ENCODE results near the gene MARK2.

MARK2 gene

DNA sequence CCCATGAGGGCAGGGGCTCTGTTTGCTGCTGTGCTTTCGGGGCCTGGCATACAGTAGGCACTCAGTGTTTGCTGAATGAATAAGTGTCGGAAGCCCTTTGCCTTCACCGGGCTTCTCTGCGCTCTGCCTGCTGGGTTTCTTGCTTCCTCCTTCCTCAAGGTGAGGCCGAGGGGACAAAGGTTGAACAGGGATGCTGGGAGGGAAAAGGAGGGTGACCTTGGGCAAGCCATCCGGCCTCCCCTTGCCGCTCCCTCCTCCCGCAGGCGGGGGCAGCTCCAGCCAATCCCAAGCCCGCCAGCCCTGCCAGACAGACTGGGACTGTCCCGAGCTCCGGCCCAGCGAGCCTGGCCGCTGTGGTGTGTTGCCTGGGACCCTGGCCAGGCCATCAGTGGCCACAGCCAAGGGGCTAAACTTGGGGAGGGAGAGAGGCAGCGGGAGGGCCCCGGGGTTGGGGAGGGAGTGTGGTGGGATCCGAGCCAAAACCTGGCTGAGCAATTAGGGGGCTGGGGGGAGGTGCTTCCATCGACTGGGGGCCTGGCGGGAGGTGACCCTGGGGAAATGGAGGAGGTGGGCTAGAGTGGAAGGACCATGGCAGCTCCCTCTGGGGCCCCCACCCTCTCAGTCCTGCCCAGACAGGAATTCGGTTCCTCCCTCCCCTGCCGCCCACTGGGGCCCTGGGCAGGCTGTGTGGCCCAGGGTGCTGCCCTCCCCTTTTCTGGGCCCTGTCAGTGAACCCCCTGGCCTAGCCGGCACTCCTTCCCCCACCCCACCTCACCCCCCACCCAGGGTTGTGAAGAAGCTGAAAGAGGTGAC is 81.4 kb downstream of the MARK2 start:
- no peak for ATAC-seq
- no peak for TF ChIP-seq ZFP30 (CRISPR knock-in tag; IDR thresholded peaks at IDR 0.05)
- no peak for TF ChIP-seq CSRNP3 (CRISPR knock-in tag; IDR thresholded peaks at IDR 0.05)
- TF ChIP-seq CREB5 (CRISPR knock-in tag; IDR thresholded peaks at IDR 0.05; ENCODE audit: low read depth), result no peak
- no peak for TF ChIP-seq CSDC2 (CRISPR knock-in tag; IDR thresholded peaks at IDR 0.05)
- TF ChIP-seq ZNF70 (CRISPR knock-in tag; IDR thresholded peaks at IDR 0.05), result no peak

GRCh38 chr11:63920939-63921417 is 82.1 kb downstream of the MARK2 start:
- no peak for TF ChIP-seq ESRRG (CRISPR knock-in tag; IDR thresholded peaks at IDR 0.05)
- TF ChIP-seq OSR1 (CRISPR knock-in tag; IDR thresholded peaks at IDR 0.05), result no peak
- no peak for TF ChIP-seq ZNF565 (CRISPR knock-in tag; conservative IDR thresholded peaks at IDR 0.05; ENCODE audit: low read depth)
- no peak for TF ChIP-seq TSHZ2 (CRISPR knock-in tag; IDR thresholded peaks at IDR 0.05)
- TF ChIP-seq ZFP30 (CRISPR knock-in tag; IDR thresholded peaks at IDR 0.05), result no peak
- no peak for TF ChIP-seq ZNF70 (CRISPR knock-in tag; IDR thresholded peaks at IDR 0.05)
- TF ChIP-seq CREB5 (CRISPR knock-in tag; IDR thresholded peaks at IDR 0.05; ENCODE audit: low read depth), result no peak
- TF ChIP-seq POU6F1 (CRISPR knock-in tag; IDR thresholded peaks at IDR 0.05; ENCODE audit: borderline replicate concordance, low read depth), result no peak
- TF ChIP-seq ZC3H10 (CRISPR knock-in tag; IDR thresholded peaks at IDR 0.05), result no peak
- ATAC-seq, result no peak

DNA sequence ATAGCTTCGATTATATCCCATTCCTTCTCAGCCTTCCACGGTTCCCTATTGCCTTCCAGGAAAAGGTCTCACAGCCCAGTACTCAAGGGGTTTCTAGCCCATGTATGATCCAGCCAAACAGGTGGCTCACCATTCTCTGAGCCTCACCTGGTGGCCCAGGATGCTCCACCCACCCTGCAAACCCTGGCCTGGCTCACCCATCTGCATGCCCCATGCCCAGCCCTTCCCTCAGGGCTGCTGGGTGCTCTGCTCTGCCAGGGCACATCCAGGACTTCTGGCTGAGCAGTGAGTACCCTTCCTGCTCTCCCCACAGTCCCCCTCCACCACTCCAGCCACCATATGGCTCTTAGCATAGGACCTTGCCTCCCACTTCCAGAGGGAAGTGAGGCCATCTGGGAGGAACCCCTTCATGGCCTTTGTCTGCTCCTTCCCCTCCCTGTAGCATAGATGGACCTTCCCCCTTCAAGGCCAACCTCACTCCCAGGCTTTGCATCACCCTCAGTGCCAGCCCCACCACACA is 83.8 kb downstream of the MARK2 start:
- no peak for ATAC-seq
- TF ChIP-seq ZNF70 (CRISPR knock-in tag; IDR thresholded peaks at IDR 0.05), result peak; percentile 54; the same call in 1 of the 2 replicates
- no peak for TF ChIP-seq ISL1 (CRISPR knock-in tag; IDR thresholded peaks at IDR 0.05)

- ATAC-seq, result no peak
- TF ChIP-seq ESRRG (CRISPR knock-in tag; IDR thresholded peaks at IDR 0.05), result no peak
- no peak for TF ChIP-seq ZNF565 (CRISPR knock-in tag; conservative IDR thresholded peaks at IDR 0.05; ENCODE audit: low read depth)
- TF ChIP-seq POU6F1 (CRISPR knock-in tag; IDR thresholded peaks at IDR 0.05; ENCODE audit: borderline replicate concordance, low read depth), result no peak
- no peak for TF ChIP-seq CSDC2 (CRISPR knock-in tag; IDR thresholded peaks at IDR 0.05)
- TF ChIP-seq ZNF8 (CRISPR knock-in tag; IDR thresholded peaks at IDR 0.05), result no peak
- TF ChIP-seq ZFP3 (CRISPR knock-in tag; IDR thresholded peaks at IDR 0.05), result no peak
- TF ChIP-seq ZNF70 (CRISPR knock-in tag; IDR thresholded peaks at IDR 0.05), result no peak
- no peak for TF ChIP-seq ISL1 (CRISPR knock-in tag; IDR thresholded peaks at IDR 0.05)
- TF ChIP-seq PPARA (CRISPR knock-in tag; IDR thresholded peaks at IDR 0.05; ENCODE audit: borderline replicate concordance), result no peak
- no peak for TF ChIP-seq TSHZ2 (CRISPR knock-in tag; IDR thresholded peaks at IDR 0.05)
- TF ChIP-seq BACH2 (CRISPR knock-in tag; IDR thresholded peaks at IDR 0.05; ENCODE audit: borderline replicate concordance), result no peak
- TF ChIP-seq PATZ1 (CRISPR knock-in tag; IDR thresholded peaks at IDR 0.05; ENCODE audit: borderline replicate concordance), result no peak
- no peak for TF ChIP-seq OSR1 (CRISPR knock-in tag; IDR thresholded peaks at IDR 0.05)
Observed at GRCh38 chr11:63923319-63923718, 84.4 kb downstream of the MARK2 start.
